A673 (cell line): ENCODE data around the gene FBXO10. TPM values are rescaled to one million over a fixed set of nuclear protein-coding genes. Genes with fewer than 3 reads are reported as not detected.
"Not testable (repeated sequence)": the region's sequence is repeated elsewhere in the genome, so short reads cannot be mapped to it uniquely, and the experiment has no call there.

Experiments used
- BruUV-seq: library from RNA; stranded (reverse); fragments of 400-500 nt; replicated peaks from 2 replicates; lab custom pipeline; 2021; lab: Mats Ljungman, UMichigan
- CTCF ChIA-PET: fragments of 300-600 bp; sonication (Branson Sonifier 250); formaldehyde crosslinking; loops from one replicate; lab custom pipeline; 2022; ENCODE audit warnings: antibody characterized with exemption; lab: Charles Lee
- POLR2A ChIA-PET: fragments of 300-600 bp; sonication (Branson Sonifier 250); formaldehyde crosslinking; loops from one replicate; lab custom pipeline; 2022; ENCODE audit warnings: antibody characterized with exemption; ENCODE audit not compliant: low non-redundant PET; lab: Charles Lee
- DNase-seq: peaks from one replicate; pipeline ENCODE4 v3.0.0-alpha.2; 2015; ENCODE audit warnings: low spot score
- H3K27ac ChIP-seq: fragments of 200-600 bp; sonication (generic); 2 replicates; pipeline ENCODE4 v1.5.1; 2016; ENCODE audit warnings: mixed run types, low read depth, mild to moderate bottlenecking, mixed read lengths, antibody characterized with exemption, low read length; ENCODE audit not compliant: poor library complexity, severe bottlenecking
- H3K27me3 ChIP-seq: fragments of 200-600 bp; sonication (generic); replicated peaks from 2 replicates; pipeline ENCODE4 v1.6.1; 2017; ENCODE audit warnings: mixed run types, low read depth, mild to moderate bottlenecking, mixed read lengths, antibody characterized with exemption, low read length; ENCODE audit not compliant: insufficient read depth, poor library complexity
- H3K36me3 ChIP-seq: fragments of 200-600 bp; sonication (generic); 2 replicates; pipeline ENCODE4 v1.6.1; 2016; ENCODE audit warnings: mixed run types, mild to moderate bottlenecking, mixed read lengths, antibody characterized with exemption, low read length; ENCODE audit not compliant: insufficient read depth, poor library complexity, severe bottlenecking
- H3K4me1 ChIP-seq: fragments of 200-600 bp; sonication (generic); 2 replicates; pipeline ENCODE4 v1.6.1; 2017; ENCODE audit warnings: mixed run types, mild to moderate bottlenecking, mixed read lengths, antibody characterized with exemption, low read length; ENCODE audit not compliant: insufficient read depth, poor library complexity, severe bottlenecking
- H3K4me3 ChIP-seq: fragments of 200-600 bp; sonication (generic); 2 replicates; pipeline ENCODE4 v1.5.1; 2016; ENCODE audit warnings: low read depth, mixed run types, mild to moderate bottlenecking, mixed read lengths, low read length; ENCODE audit not compliant: poor library complexity, severe bottlenecking
- H3K9me3 ChIP-seq: fragments of 200-600 bp; sonication (generic); 2 replicates; pipeline ENCODE4 v1.6.1; 2016; ENCODE audit warnings: mixed run types, low read depth, mild to moderate bottlenecking, mixed read lengths, antibody characterized with exemption, low read length; ENCODE audit not compliant: poor library complexity, severe bottlenecking
- EZH2 ChIP-seq: fragments of 200-600 bp; sonication (generic); IDR thresholded peaks from 2 replicates; pipeline ENCODE4 v1.6.1; 2017; ENCODE audit warnings: borderline replicate concordance, low read depth, mild to moderate bottlenecking, mixed read lengths, antibody characterized with exemption, low read length; ENCODE audit not compliant: poor library complexity, severe bottlenecking
- intact Hi-C: fragments of 100-400 bp; cut with micrococcal nuclease; formaldehyde crosslinking; loops from one replicate; pipeline ENCODE4 v1.10.0; 2022; ENCODE audit not compliant: unreplicated experiment
- total RNA-seq: library from RNA; stranded (reverse); gene quantifications from 2 replicates; pipeline ENCODE4 v1.2.3, GENCODE V29; 2021
- TF ChIP-seq, protein P1 (sequence below): fragments of 300-800, 200-600 bp; sonication (generic); conservative IDR thresholded peaks from 2 replicates; pipeline ENCODE4 v1.5.1; 2017; ENCODE audit warnings: low read depth, mild to moderate bottlenecking, antibody characterized with exemption, low read length, moderate library complexity, mixed read lengths

The FBXO10 gene
- total RNA-seq, 1 experiment from 2014 or later: 14.5 TPM

DNA sequence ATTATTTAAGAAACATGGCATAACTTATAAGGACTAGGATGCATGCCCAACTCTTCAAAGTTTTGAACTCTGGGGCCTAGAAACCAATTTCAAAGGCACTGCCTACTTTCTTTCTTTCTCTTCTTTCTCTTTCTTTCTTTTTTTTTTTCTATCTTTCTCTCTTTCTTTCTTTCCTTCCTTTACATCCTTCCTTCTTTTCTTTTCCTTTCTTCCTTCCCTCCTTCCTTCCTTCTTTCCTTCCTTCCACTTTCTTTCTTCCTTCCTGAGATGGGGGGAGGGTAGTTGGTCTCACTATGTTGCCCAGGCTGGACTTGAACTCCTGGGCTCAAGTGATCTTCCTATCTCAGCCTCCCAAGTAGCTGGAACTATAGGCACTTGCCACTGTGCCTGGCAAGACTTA is 32.1 kb upstream of the FBXO10 start:
- ChIA-PET POLR2A (no interaction called here), CTCF (no interaction called here)
- H3K27ac ChIP-seq: no peak overlapping the region
- no peaks in the 10 kb centered on the region for H3K9me3 ChIP-seq
- H3K4me1 ChIP-seq: no peaks in the 10 kb centered on the region
- H3K4me3 ChIP-seq: no peak overlapping the region
- BruUV-seq: no TSS peak
- no peaks in the 10 kb centered on the region for H3K36me3 ChIP-seq
- no peak for DNase-seq
- TF ChIP-seq, protein P1, sequence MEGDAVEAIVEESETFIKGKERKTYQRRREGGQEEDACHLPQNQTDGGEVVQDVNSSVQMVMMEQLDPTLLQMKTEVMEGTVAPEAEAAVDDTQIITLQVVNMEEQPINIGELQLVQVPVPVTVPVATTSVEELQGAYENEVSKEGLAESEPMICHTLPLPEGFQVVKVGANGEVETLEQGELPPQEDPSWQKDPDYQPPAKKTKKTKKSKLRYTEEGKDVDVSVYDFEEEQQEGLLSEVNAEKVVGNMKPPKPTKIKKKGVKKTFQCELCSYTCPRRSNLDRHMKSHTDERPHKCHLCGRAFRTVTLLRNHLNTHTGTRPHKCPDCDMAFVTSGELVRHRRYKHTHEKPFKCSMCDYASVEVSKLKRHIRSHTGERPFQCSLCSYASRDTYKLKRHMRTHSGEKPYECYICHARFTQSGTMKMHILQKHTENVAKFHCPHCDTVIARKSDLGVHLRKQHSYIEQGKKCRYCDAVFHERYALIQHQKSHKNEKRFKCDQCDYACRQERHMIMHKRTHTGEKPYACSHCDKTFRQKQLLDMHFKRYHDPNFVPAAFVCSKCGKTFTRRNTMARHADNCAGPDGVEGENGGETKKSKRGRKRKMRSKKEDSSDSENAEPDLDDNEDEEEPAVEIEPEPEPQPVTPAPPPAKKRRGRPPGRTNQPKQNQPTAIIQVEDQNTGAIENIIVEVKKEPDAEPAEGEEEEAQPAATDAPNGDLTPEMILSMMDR: no peak
- TF ChIP-seq EZH2: no peak
- intact Hi-C loops: loop anchor here (5.0 to 10.0 kb wide), 2 partner anchors 57 to 134 kb away; no protein-coding TSS in a partner anchor
- peaks cover 11% of the 10 kb centered on the region for H3K27me3 ChIP-seq

DNA sequence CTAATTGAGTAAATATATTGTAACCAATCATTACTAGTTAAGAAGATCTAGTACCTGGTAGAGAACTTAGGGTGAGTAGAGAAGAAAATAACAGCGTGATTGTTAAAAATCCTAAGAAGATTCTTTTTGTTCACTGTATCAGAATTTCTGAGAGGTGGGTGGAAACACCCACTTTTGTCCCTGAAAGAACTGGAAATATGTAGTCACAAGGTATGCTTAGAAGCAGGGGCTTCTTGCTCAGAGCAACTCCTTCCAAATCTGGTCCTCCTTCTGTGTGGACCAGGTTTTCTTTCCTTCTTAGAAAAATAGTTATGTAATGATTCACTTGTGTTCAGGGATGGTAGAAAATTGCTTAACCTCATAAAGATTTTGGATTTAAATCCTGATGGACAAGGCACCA is 28.1 kb upstream of the FBXO10 start:
- BruUV-seq: no TSS peak
- no peak for DNase-seq
- no peaks in the 10 kb centered on the region for H3K9me3 ChIP-seq
- H3K4me1 ChIP-seq: no peaks in the 10 kb centered on the region
- CTCF ChIA-PET: no interaction called here
- H3K27me3 ChIP-seq: peaks cover 11% of the 10 kb centered on the region
- no peak for TF ChIP-seq EZH2
- TF ChIP-seq, protein P1: no peak
- H3K27ac ChIP-seq: no peak overlapping the region
- POLR2A ChIA-PET: no interaction called here
- intact Hi-C loops: loop anchor here (10.0 kb wide), 1 partner anchor 61 kb away; no protein-coding TSS in a partner anchor
- H3K4me3 ChIP-seq: no peak overlapping the region
- no peaks in the 10 kb centered on the region for H3K36me3 ChIP-seq

DNA sequence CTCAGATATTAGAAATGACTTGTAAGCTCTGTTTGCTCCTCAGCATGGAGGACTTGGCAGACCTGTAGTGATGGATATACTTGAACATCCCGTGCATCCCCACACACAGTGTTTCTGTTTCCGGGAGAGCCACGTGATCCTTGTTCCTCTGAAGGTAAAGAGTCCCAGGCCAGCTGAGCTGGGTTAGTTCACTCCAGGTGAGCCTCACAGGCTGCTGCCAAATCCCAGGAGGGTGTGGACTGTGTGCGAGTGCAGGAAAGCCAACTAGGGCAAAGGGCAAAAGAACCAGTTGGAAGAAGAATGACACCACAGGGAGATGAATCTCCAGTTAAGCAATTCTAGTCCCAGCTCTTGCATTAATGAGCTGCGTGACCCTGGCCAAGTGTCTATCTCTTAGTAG is 26.6 kb upstream of the FBXO10 start:
- CTCF ChIA-PET: no interaction called here
- BruUV-seq: no TSS peak

DNA sequence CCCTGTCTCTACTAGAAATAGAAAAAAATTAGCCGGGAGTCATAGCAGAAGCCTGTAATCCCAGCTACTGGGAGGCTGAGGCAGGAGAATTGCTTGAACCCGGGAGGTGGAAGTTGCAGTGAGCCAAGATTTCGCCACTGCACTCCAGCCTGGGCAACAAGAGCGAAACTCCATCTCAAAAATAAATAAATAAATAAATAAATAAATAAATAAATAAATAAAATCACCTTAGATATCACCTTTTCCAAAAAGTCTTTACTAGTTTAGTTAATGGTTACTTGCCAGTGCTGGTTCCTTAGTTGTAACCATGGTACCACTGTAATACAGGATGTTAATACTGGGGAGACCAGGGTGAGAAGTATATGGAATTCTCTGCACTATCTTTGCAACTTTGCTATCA is 25.9 kb upstream of the FBXO10 start:
- H3K4me3 ChIP-seq, BruUV-seq, CTCF ChIA-PET, H3K36me3 ChIP-seq, DNase-seq, H3K9me3 ChIP-seq, H3K4me1 ChIP-seq, POLR2A ChIA-PET, H3K27ac ChIP-seq: not testable (repeated sequence)
- intact Hi-C loops: loop anchor here (10.0 kb wide), 1 partner anchor 63 kb away; no protein-coding TSS in a partner anchor
- H3K27me3 ChIP-seq: peaks cover 11% of the 10 kb centered on the region

More for the DNA sequence above, 26.6 kb upstream of the FBXO10 start:
- Histone ChIP-seq H3K4me3 (no peak overlapping the region), H3K27ac (no peak overlapping the region), H3K27me3 (peaks cover 11% of the 10 kb centered on the region), H3K36me3 (no peaks in the 10 kb centered on the region), H3K4me1 (no peaks in the 10 kb centered on the region), H3K9me3 (no peaks in the 10 kb centered on the region)
- TF ChIP-seq, protein P1: no peak
- TF ChIP-seq EZH2: no peak
- POLR2A ChIA-PET: no interaction called here
- DNase-seq: no peak
- intact Hi-C loops: loop anchor here (10.0 kb wide), 1 partner anchor 62 kb away; no protein-coding TSS in a partner anchor
